NCI-H510A treated with DMSO at 0.1 percent for 48 hours (cell line): ENCODE results near the gene BEST2.

Source experiments
- DNase-seq: peaks from one replicate; lab custom pipeline; 2025; lab: John Stamatoyannopoulos, UW

BEST2 gene

DNA sequence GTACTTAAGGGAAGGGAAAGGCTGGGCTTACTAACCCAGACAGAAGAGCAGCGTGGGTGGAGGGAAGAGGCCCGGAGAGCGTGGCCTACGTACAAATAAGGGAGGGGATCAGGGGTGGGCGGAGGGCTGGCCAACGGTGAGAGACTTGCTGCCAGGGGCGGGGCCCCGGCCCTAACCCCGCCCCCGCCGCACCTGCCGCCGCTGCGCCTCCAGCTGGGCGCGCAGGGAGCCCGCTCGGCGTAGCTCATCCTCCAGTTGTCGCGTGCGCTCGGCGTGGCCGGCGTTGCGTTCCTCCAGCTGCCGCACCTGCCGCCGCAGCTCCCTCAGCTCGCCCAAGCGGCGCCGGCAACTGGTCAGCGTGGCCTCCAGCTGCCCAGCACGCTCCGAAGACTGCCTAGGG is 18.1 kb downstream of the BEST2 start:
- DNase-seq: no peak

DNA sequence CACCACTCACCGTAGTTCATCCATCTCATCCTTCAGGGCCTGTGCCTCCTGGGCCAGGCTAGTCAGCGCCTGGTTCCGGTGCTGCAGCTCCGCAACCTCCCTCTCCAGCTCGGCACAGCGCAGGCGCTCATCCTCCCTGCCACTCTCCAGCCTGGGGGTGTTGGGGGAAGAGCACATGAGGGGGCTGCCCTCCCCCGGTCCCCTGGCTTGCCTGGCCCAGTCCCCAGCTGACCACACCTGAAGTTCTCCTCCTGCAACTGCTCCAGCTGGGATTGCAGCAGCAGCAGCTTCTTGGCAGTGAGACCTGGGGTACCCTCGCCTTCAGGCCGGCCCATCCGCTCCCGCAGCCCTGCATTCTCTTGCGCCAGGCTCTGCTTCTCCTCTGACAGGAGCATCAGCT is 19.3 kb downstream of the BEST2 start:
- no peak for DNase-seq

DNA sequence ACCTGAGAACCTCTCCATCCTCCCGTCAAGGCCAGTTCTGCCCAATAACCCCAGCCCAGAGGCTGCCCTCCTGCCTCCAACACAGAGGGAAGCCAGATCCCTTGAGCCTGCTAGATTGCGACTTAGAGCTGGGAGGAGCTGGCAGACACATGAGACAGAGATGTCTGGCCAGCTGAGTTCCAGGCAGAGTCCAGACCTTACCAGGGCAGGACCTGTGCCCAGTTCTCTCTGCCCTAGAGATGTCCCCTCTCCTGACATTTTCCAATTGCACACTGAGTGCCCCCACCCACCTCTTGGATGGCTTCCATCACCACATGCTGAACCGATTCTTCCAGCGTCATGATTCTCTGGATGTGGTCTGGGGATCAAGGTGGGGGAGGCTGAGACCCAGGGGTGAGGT is 20.7 kb downstream of the BEST2 start:
- DNase-seq: no peak

DNA sequence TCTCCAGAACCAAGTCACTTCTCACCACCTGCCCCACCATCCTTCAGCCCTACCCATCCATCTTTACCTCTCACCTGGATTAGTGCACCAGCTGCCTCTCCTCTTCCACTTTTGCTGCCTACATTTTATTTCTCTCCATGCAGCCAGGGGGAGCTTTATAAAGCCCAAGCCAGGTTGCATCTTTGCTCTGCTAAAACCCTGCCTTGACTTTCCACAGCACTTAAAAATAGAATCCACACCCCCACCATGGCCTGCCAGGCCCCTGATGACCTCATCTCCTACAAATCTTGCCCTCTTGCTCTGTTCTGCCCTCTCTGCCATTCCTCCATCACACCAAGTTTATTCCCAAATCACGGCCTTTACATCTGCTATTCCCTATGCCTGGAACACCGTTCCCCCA is 22.0 kb downstream of the BEST2 start:
- no peak for DNase-seq

DNA sequence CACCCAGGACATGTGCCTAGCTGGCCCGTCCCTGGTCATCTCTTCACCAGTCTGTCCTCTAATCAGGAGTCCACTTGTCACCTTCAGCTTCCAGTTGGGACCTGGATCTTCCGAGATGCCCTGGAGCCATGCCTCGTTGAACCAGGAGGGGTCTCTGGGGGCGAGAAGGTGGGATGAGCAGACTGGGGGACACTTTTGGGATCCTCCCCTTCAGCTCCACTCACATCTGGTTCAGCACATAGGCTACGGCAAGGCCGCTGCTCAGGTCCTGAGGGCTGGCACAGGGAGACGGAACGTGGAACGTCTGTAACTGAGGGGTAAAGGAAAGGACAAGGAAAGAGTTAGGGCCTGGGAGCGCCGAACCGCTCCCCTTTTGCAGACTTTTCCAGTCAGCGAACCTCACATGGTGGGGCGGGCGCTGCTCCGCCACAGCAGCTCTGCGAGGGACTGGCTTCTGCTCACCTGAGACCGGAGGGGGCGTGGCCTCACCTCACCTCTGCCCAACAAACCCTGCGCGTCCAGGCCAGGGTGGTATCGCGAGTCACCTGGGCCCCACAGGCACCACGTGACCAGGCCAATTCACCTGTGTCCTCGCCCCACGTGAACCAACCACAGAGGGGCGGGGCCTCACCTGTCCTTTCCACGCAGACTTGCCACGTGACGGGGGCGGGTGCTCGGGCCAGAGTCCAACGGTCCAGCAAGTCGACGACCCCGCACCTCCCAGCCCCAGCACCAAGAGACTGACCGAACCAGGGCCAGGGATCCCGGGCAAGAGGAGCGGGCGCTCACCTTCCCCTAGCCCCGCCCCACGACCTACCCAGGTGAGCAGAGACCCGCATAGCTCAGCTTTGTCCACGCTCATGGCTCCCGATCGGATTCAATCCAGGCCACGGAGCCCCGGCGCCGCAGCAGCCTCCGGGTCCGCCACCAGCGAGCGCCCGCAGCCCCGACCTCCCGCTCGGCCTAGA is 23.3 kb downstream of the BEST2 start, which contains the start of gene HOOK2:
Gene HOOK2, minus strand, starts transcription at position 965 of the 968 bp plus-strand sequence. Its CDS starts 103 bp downstream, at position 862.
- peak; percentile 79 for DNase-seq

DNA sequence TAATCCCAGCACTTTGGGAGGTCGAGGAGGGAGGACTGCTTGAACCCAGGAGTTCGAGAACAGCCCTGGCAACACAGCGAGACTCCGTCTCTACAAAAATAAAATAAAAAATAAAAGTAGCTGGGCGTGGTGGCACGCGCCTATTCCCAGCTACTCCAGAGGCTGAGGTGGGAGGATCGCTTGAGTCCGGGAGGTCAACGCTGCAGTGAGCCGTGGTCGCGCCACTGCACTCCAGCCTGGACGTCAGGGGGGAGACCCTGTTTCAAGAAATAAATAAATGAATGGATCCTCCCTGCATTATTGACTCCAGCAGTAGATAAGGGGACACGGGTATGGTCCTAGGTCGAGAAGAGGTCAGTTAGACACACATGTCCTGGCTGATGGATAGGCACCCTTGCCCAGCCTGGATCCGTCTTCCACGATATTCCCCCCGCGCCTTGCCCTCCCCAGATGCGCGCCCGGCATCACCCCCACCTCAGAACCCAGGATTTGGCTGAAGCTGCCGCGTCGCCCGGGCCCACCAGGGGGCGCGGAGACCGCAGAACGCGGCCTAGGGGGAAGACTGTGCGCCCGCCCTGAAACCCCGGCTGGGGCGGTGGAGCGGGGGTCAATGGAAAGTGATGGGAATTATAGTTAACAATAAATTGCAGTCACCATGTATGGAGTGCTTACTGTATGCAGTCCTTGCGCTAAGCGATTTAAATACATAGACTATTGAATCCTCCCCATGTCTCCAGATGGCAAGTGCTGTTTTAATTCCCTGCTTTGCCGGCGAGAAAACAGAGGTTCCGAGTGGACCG is 25.8 kb downstream of the BEST2 start:
- DNase-seq: peak; percentile 82

DNA sequence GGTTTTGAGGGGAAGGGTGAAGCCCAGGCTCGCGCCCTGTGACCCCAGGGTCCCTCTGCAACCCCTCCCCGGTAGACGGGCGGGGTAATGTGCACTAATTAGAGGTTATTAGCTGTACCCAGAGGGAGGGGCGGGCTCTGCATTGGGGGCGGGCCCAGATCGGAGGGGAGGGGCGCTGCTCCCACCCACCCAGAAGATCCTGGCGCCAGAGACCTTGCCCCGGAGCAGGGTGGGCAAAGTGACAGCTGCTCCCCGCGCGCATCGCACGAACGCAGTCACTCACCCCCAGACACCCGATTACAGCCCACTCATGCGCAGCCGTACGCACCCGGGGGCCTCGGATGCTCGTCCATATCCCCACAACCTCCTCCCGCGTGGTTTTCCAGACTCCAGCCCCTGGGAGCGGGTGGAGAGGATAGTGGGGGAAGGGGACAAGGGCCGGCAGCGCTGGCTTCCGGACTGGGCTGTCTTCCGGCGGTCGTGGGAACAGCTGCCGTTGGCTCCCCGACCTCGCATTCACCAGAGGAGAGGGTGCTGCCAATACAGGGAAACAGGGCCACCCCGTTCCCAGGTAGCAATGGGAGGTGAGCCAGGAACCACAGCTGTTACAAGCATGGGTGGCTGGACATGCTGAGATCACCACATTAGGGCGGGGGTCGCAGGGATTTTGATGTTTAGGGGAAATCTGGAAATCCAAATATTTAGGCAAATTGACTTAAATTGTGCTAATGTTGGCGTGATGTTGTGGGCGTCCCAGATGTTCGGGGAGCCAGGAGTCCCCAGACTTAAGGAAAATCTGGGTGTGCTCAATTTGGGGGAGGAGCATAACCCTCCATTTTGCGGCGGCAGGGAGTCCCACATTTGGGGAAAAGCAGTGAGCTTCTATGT is 26.7 kb downstream of the BEST2 start:
- peak; percentile 57 for DNase-seq

DNA sequence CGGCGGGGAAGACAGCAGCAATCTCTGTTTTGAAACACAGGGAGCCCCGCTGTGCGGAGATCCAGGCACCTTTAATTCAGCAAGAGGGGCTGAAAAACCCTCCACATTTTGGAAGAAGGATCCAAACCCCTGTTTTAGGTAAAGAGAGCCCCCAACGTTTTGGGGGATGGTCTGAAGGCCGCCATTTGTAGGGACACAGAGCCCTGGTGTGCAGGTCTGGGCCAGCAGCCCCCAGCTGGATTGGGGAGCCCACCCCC is 27.2 kb downstream of the BEST2 start:
- DNase-seq: no peak

DNA sequence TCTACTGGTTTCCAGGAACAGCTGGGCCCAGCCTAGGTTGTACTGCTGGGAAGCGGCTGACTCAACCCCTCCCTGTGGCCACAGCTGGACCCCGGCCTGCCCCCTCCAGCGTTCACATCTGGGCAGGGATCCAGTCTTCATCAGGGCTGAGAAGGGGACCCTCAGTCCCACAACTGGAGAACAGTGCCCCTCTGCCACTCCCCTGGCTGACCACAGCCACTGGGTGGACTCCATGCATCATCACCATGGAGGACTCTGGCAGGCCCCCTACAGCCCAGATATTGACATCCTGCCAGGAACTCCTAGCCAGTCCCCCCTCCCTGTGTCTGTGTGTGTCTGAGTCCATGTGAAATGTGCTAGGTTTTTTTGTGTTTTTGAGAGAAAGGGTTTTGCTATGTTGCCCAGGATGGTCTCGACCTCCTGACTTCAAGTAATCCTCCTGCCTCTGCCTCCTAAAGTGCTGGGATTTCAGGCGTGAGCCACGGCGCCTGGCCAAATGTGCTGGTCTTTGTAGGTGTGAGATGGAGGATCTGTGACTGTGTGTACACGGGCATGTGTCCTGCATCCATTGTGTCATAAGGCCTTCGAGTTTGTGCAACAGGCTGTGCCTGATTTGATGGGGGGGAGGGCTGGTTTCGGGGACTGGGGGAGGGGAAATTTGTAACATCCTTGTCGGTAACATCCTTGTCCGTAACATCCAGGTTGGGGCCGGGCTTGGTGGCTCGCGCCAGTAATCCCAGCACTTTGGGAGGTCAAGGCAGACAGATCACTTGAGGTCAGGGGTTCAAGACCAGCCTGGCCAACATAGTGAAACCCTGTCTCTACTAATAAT is 27.8 kb downstream of the BEST2 start:
- no peak for DNase-seq

DNA sequence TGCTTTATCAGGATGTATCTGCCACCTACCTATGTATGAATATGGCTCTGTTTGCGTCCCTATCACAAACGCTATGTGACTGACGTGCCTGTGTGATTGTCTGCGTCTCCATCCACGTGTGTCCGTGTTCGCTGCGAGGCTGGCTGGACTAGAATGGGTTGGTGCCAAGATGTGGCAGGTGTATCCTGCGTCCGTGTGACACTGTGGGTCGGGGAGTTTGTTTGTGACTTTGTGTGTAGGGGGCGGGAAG is 30.5 kb downstream of the BEST2 start:
- no peak for DNase-seq

DNA sequence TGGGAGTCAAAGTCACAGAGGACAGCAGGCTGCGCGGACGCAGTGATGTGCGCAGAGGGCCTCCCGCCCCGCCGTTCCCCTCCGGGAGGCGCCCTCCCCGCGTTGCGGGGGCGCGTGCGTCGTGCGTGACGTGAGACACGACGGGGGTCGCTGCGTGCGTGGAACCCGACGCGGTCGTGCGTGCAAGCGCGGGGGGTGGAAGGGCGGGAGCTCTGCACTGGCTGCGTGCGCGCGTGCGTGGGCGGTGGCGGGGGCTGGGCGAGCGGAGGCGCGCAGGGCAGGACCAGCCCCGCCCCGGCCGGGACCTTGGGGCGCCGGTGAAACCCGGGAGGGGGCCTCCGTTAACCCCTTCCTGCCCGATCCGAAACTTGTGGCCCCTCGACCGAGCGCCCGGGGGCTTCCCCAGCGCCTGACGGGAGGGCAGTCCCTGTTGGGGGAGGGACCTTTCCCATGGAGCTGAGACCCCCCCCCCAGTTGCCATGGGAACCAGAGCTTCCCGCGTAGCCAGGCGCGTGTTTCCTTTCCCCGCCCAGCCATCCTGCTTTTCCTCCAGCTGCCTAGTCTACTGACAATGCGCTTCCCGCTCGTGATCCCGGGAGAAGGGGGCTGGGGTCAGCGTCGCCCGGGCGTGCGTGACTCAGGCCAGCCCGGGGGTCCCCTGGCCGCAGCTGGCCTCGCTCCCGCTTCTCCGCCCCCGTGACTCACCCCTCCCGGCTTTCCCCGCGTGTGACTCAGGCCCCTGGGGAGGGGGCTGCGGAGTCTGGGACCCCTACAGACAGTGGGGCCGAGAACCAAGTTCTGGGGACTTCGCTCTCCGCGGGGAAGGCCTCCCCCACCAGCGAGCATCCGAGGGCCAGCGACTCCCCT is 31.1 kb downstream of the BEST2 start:
- DNase-seq: peak; percentile 24

DNA sequence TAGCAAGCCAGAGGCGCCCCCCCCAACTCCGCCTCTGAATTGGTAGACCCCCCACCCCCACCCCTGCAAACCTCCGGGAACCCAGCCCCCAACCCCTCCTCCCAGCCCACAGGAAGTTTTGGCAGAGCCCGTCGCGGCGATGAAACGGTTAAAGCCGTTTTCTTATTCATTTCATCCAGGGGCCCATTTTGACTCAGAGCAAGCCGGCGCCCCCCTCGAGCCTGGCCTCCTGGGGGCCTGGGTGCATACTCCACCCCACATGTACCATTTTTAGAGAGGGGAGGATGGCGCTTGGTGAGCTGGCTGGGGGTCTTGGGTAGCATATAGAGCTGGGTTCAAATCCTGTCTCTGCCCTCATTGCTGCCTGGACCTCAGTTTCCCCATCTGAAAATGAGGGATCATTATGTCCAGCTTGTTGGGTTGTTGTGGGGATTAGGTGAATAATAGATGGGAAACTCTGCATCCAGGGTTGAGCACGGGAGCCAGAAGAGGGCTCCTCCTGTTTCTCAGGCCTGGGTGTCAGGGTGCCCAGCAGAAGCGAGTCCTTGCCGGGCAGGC is 31.8 kb downstream of the BEST2 start:
- DNase-seq: no peak

DNA sequence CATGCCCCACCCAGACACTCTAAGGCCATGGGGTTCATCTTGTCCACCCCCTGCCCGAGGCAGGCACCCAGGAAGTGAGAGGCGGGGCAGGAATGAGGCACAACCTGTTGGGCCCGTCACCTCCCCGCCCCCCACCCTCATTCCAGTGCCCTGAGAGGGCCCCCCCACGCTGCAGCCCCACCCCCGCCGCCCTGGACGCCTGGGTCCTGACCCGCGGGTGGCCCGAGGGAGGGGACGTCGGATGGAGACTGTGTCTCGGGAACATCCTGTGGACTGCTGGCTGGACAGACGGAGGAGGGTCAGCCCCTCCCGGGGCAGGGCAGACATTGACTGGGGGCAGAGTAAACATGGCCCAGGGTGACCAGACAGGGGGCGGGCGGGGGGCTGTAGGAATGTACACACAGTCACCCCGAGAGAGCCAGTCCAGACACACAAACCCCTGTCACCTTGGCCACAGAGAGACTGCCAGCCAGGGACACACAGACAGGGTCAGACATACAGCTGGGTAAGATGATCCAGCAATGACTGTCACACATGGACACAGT is 32.3 kb downstream of the BEST2 start:
- DNase-seq: no peak

DNA sequence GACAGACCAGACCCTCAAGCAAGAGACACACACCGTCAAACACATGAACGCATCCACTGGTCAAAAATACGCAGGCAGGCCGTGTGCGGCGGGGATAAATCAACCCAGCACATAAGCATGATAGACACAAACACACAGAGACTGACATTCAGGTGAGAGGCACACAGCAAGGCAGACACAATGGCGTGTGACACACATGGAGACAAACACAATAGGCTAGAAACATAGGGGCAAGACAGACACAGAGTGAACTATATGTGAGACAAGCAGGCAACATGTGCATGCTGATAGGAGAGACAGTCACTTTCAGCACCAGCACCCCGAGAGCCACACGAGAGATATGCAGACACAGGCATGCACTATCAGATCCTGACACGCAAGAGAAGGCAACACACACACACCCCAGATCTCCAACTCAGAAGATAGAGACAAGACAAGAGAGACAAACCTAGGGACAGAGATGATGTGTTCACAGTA is 32.8 kb downstream of the BEST2 start:
- DNase-seq: no peak

DNA sequence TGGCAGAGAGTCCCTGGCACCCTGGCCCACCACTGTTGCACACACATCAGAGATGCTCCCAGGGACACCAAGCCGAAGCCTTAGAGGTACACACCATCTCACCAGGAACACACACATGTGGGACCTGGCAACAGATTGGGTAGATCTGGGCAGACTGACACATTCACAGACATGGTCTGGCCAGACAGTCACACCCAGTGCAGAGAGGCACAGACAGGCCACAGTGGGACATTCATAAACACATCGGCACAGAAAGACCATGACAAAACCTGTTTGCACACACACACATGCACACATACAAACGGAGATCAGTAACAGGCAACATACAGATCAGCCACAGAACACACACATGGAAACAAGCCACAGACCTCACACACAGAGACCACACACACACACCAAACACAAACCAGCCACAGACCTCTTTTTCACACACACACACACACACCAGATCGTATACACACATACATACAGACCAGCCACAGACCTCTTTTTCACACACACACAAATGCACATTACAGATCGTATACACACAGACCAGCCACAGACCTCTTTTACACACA is 33.4 kb downstream of the BEST2 start:
- DNase-seq: no peak

DNA sequence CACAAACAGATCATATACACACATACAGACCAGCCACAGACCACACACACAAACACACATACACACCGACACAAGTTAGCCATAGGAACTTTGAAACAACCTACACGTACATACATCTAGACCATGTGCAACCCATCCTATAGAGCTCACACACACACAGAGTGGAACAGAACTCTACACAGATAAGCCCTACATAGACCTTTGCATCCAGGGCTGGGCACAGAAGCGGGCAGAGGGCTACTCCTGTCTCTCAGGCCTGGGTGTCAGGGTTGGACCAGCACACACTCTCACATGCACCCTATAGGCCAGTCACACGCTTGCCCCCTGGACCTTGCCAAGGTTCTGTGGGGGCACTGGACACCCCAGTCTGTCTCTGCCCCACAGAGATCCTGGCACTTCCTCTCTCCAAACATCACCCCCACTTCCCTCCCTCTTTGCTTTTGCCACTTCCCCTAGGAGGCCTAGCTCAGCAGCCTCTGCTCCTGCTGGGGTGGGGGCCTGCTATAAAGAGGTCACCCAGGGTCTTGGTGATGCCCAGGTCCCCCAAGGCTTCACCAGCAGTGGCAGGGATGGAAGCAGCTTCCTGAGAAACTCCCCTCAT is 33.9 kb downstream of the BEST2 start:
- DNase-seq: no peak

DNA sequence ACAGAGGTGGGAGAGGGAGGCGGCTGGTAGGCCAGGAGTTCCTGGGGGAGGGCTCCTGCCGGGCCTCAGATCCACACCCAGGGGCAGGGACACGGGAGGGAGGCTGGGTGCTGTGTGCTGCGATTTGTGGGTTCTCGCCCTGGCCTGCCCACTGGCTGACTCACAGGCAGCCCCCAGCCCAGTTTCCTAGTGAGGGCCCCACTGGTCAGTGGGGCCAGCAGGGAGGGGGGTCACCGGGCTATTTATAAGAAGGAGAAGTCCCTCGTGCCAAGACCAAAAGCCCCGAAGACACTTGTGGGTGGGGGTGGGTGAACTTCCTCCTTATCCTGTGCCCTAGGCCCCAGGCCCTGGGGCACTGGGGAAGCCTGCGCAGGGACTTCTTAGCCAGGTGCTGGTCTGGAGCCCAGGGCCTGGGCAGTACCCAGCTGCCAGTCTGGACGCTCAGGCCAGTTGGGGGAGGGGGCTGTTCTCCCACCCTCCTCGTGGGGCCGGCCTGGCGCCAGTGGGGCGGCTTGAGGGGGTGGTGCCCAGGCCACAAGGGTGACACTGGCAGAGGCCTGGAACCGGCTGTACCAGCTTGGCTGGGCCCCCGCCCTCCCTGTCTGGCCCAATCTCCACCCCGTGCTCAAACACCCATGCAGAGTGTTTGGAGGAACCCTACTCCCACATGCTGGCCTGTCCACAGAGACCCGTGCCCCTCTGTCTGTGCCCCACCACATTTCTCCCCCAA is 34.7 kb downstream of the BEST2 start:
- DNase-seq: no peak

DNA sequence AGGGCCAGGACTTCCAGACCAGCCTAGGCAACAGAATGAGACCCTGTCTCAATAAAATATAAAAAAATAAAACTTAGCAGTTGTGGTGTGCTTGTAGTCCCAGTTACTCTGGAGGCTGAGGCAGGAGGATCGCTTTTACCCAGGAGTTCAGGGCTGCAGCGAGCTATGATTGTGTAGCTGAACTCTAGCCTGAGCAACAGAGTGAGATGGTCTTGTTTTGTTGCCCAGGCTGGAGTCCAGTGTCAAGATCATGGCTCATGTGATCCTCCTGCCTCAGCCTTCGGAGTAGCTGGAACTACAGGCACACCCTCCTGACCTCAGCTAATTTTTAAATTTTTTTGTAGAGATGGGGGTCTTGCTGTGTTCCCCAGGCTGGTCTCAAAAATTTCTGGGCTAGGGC is 35.4 kb downstream of the BEST2 start:
- no peak for DNase-seq
